HepG2 (cell line): Measurements from ENCODE around the gene KPNB1. TPM values are rescaled to one million over a fixed set of nuclear protein-coding genes. Genes with fewer than 3 reads are reported as not detected.

Source experiments
- ATAC-seq: fragments of 200-7000 bp; cut with Tn5 transposase; 3 replicates; pipeline ENCODE4 v1.9.1; 2020; ENCODE audit warnings: mild to moderate bottlenecking, moderate library complexity
- BruUV-seq: library from RNA; stranded (reverse); fragments of 400-500 nt; replicated peaks from 2 replicates; lab custom pipeline; 2021; lab: Mats Ljungman, UMichigan
- CTCF ChIA-PET: fragments of 300-600 bp; formaldehyde crosslinking; extraction: SDS; loops from one replicate; lab custom pipeline; 2021; ENCODE audit warnings: low total read pairs, inconsistent platforms, low intra/inter-chr PET ratio; lab: Yijun Ruan, JAX
- POLR2A ChIA-PET: fragments of 350-600 bp; sonication (Branson Sonifier 250); formaldehyde crosslinking; loops from one replicate; lab custom pipeline; 2020; ENCODE audit warnings: antibody characterized with exemption, inconsistent platforms; lab: Yijun Ruan, JAX
- DNase-seq: peaks from one replicate; pipeline ENCODE4 v3.0.0-alpha.2; 2015; ENCODE audit warnings: low spot score
- FAIRE-seq: peaks from 3 replicates; lab custom pipeline; 2011; peaks lifted over from hg19 to GRCh38; lab: Jason Lieb, UNC
- H2AFZ ChIP-seq: one replicate; pipeline ENCODE4 v1.6.1; 2011; ENCODE audit warnings: low read length, inconsistent platforms
- H3K27ac ChIP-seq: fragments of 300-600 bp; 3 replicates; pipeline ENCODE4 v1.8.0; 2011; ENCODE audit warnings: mixed run types, mild to moderate bottlenecking, mixed read lengths, low read length, inconsistent platforms; ENCODE audit not compliant: insufficient read depth; ENCODE audit errors: extremely low read length
- H3K27me3 ChIP-seq, 2 experiments: fragments of 200-600 bp in 1 of 2; 2 replicates in 1 of 2; 3 replicates in 1 of 2; pipeline versions ENCODE4 v1.6.0 to v1.8.0; 2011; ENCODE audit warnings: low read length in 2 of 2, mild to moderate bottlenecking in 2 of 2, moderate library complexity in 2 of 2, inconsistent platforms in 1 of 2; ENCODE audit not compliant: insufficient read depth in 2 of 2, control insufficient read depth in 1 of 2
- H3K36me3 ChIP-seq, 2 experiments: fragments of 200-600 bp in 1 of 2; replicated peaks in 1 of 2; 2 replicates in 1 of 2; 3 replicates in 1 of 2; pipeline versions ENCODE4 v1.5.1 to v1.8.0; 2011; ENCODE audit warnings: low read length in 2 of 2, inconsistent platforms in 1 of 2; ENCODE audit not compliant: insufficient read depth in 2 of 2, control insufficient read depth in 1 of 2
- H3K4me1 ChIP-seq: 2 replicates; pipeline ENCODE4 v1.5.1; 2012; ENCODE audit warnings: low read length, inconsistent platforms; ENCODE audit not compliant: insufficient read depth
- H3K4me2 ChIP-seq: 2 replicates; pipeline ENCODE4 v1.6.0; 2011; ENCODE audit warnings: low read depth, low read length, inconsistent platforms
- H3K4me3 ChIP-seq, 3 experiments: fragments of 200-600 bp in 1 of 3; sonication (generic), shearing (Covaris generic) in 1 of 3; replicated peaks in 1 of 3; 2 replicates each; pipeline ENCODE4 v1.5.1; 2011 to 2016; ENCODE audit warnings: low read length in 3 of 3, inconsistent platforms in 2 of 3, low read depth in 2 of 3, mild to moderate bottlenecking in 2 of 3, control low read depth in 1 of 3, mixed read lengths in 1 of 3; ENCODE audit not compliant: insufficient read depth in 1 of 3
- H3K79me2 ChIP-seq: one replicate; pipeline ENCODE4 v1.6.1; 2011; ENCODE audit warnings: low read length, inconsistent platforms; ENCODE audit not compliant: insufficient read depth
- H3K9ac ChIP-seq: 2 replicates; pipeline ENCODE4 v1.6.0; 2011; ENCODE audit warnings: mild to moderate bottlenecking, low read depth, low read length, inconsistent platforms; ENCODE audit not compliant: insufficient read depth
- H3K9me3 ChIP-seq: 2 replicates; pipeline ENCODE4 v1.5.1; 2012; ENCODE audit warnings: mild to moderate bottlenecking, low read length
- H4K20me1 ChIP-seq: 2 replicates; pipeline ENCODE4 v1.6.0; 2011; ENCODE audit warnings: inconsistent platforms, mild to moderate bottlenecking, low read length, moderate library complexity; ENCODE audit not compliant: insufficient read depth
- BRD4 ChIP-seq: sonication (generic); formaldehyde crosslinking; IDR thresholded peaks from 2 replicates; pipeline ENCODE4 v1.4.0; 2020; ENCODE audit warnings: missing genetic modification reagents
- MAF1 ChIP-seq: sonication (generic); formaldehyde crosslinking; IDR thresholded peaks from 2 replicates; pipeline ENCODE4 v1.5.0; 2020; ENCODE audit warnings: missing genetic modification reagents, borderline replicate concordance
- NFYB ChIP-seq: sonication (generic); formaldehyde crosslinking; IDR thresholded peaks from 2 replicates; pipeline ENCODE4 v1.4.0; 2020; ENCODE audit warnings: missing genetic modification reagents
- SMC3 ChIP-seq: IDR thresholded peaks from 2 replicates; pipeline ENCODE4 v1.6.1; 2011; ENCODE audit warnings: low read length, improper control_type of control experiment
- SNRNP70 ChIP-seq: fragments of 200-400 bp; formaldehyde crosslinking; IDR thresholded peaks from 2 replicates; pipeline ENCODE4 v1.6.1; 2017; ENCODE audit warnings: mild to moderate bottlenecking, low read depth, low read length, moderate library complexity
- ZMYM3 ChIP-seq: sonication (generic); formaldehyde crosslinking; IDR thresholded peaks from 2 replicates; pipeline ENCODE4 v1.5.1; 2020; ENCODE audit warnings: mild to moderate bottlenecking, missing genetic modification reagents
- ZNF121 ChIP-seq: sonication (generic); formaldehyde crosslinking; IDR thresholded peaks from 2 replicates; pipeline ENCODE4 v1.5.0; 2020; ENCODE audit warnings: mild to moderate bottlenecking, missing genetic modification reagents
- ZNF629 ChIP-seq: sonication (generic); formaldehyde crosslinking; conservative IDR thresholded peaks from 2 replicates; pipeline ENCODE4 v1.5.0; 2020; ENCODE audit warnings: missing genetic modification reagents
- WGBS: methylation state at CpG from one replicate; pipeline ENCODE4 v1.1.6; 2017; ENCODE audit warnings: low lambda C conversion rate; 5-methylcytosine and 5-hydroxymethylcytosine counted together
- in situ Hi-C: cut with HindIII; loops from 2 replicates; pipeline ENCODE4 v1.10.0; 2017; ENCODE audit warnings: low pct_unique_long_range_greater_than_20kb; ENCODE audit not compliant: extremely low pct_ligation_motif_present
- intact Hi-C: fragments of 100-400 bp; cut with micrococcal nuclease; formaldehyde crosslinking; loops from one replicate; pipeline ENCODE4 v1.10.0; 2022; ENCODE audit not compliant: unreplicated experiment
- polyA plus RNA-seq, 8 experiments: library from polyadenylated mRNA; depleted of rRNA in 3 of 8; stranded (reverse) in 7 of 8; unstranded in 1 of 8; fragments of >200 nt; fragmentation: Illumina TruSeq in 4 of 8; extraction: Trizol in 4 of 8; gene quantifications; 2 replicates each; pipeline versions ENCODE4 v1.2.1 to v1.2.3, GENCODE V29; 2011 to 2016; ENCODE audit warnings: low read depth in 4 of 8, missing spikeins in 1 of 8, mixed read lengths in 1 of 8; ENCODE audit not compliant: insufficient read depth in 1 of 8
- total RNA-seq, 5 experiments: library from RNA; depleted of rRNA; stranded (reverse); fragments of >200 nt; fragmentation: Illumina TruSeq; extraction: Trizol; gene quantifications; 2 replicates each; pipeline ENCODE4 v1.2.3, GENCODE V29; 2016; ENCODE audit warnings: low read depth in 1 of 5
- TF ChIP-seq, protein P1 (sequence below): sonication (generic); formaldehyde crosslinking; IDR thresholded peaks from 2 replicates; pipeline ENCODE4 v1.4.0; 2020; ENCODE audit warnings: low read depth, mild to moderate bottlenecking, missing genetic modification reagents
- TF ChIP-seq, protein P2 (sequence below): sonication (generic); formaldehyde crosslinking; IDR thresholded peaks from 2 replicates; pipeline ENCODE4 v1.4.0; 2020; ENCODE audit warnings: mild to moderate bottlenecking, low read depth, missing genetic modification reagents

The KPNB1 gene
- total and polyA plus RNA-seq, 2 of the 13 experiments (the other 11 are each of a cell fraction or from before 2014, with no cell fraction given) = 164 to 424 TPM

DNA sequence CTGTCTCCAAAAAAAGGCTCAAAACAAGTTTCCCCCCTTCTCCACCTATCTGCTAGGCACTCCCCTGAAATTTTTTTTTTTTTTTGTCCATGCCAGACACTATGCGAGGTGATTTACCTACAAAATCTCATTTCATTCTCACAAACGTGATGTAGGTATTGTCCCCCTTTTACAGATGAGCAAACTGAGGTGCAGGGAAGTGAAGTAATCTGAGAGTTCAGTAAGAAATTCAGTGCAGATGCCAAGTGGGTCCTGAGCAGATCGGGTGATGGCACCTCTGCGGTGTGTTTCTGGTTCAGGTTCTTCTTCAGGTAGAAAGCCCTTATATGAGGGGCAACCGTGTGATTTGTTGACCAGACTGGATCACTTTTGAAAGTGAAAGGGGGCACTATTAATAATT, 54.0 kb downstream of the KPNB1 start:
- POLR2A ChIA-PET = no interaction called here
- no peak overlapping the region for H3K9ac ChIP-seq
- H4K20me1 ChIP-seq = no peaks in the 10 kb centered on the region
- H3K36me3 ChIP-seq = peaks cover 0 to 1% of the 10 kb centered on the region in 2 experiments; a peak in 1 of 5 replicates
- no peaks in the 10 kb centered on the region for H3K9me3 ChIP-seq
- intact Hi-C loops (no loop called here), in situ Hi-C loops (no loop called here)
- TF ChIP-seq MAF1 (CRISPR knock-in tag) = no peak
- TF ChIP-seq ZMYM3 (CRISPR knock-in tag) = 0 out of 2 replicates have a peak, but pooled peaks have one; percentile 32
- no peak for TF ChIP-seq NFYB (CRISPR knock-in tag)
- no peak for TF ChIP-seq ZNF121
- no peak for TF ChIP-seq BRD4 (CRISPR knock-in tag)
- TF ChIP-seq SNRNP70 = no peak
- peak; percentile 80 for TF ChIP-seq ZNF629 (CRISPR knock-in tag)
- TF ChIP-seq SMC3 = no peak
- TF ChIP-seq, protein P1, sequence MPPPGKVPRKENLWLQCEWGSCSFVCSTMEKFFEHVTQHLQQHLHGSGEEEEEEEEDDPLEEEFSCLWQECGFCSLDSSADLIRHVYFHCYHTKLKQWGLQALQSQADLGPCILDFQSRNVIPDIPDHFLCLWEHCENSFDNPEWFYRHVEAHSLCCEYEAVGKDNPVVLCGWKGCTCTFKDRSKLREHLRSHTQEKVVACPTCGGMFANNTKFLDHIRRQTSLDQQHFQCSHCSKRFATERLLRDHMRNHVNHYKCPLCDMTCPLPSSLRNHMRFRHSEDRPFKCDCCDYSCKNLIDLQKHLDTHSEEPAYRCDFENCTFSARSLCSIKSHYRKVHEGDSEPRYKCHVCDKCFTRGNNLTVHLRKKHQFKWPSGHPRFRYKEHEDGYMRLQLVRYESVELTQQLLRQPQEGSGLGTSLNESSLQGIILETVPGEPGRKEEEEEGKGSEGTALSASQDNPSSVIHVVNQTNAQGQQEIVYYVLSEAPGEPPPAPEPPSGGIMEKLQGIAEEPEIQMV (CRISPR knock-in tag) = no peak
- TF ChIP-seq, protein P2, sequence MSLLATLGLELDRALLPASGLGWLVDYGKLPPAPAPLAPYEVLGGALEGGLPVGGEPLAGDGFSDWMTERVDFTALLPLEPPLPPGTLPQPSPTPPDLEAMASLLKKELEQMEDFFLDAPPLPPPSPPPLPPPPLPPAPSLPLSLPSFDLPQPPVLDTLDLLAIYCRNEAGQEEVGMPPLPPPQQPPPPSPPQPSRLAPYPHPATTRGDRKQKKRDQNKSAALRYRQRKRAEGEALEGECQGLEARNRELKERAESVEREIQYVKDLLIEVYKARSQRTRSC (CRISPR knock-in tag) = no peak
- no peak overlapping the region for H3K4me2 ChIP-seq
- DNase-seq (no peak), FAIRE-seq (no peak), ATAC-seq (no peak)
- H3K27ac ChIP-seq = no peak overlapping the region
- no peaks in the 10 kb centered on the region for H3K27me3 ChIP-seq
- no peak overlapping the region for H2AFZ ChIP-seq
- peaks cover 1% of the 10 kb centered on the region for H3K4me1 ChIP-seq
- CTCF ChIA-PET = no interaction called here
- no peaks in the 10 kb centered on the region for H3K79me2 ChIP-seq
- no TSS peak for BruUV-seq
- no peak overlapping the region for H3K4me3 ChIP-seq
- 85% methylated on average over 5 of the region's 5 CpGs for WGBS
